ENCODE measurements around the gene CD28.

Gene CD28

DNA sequence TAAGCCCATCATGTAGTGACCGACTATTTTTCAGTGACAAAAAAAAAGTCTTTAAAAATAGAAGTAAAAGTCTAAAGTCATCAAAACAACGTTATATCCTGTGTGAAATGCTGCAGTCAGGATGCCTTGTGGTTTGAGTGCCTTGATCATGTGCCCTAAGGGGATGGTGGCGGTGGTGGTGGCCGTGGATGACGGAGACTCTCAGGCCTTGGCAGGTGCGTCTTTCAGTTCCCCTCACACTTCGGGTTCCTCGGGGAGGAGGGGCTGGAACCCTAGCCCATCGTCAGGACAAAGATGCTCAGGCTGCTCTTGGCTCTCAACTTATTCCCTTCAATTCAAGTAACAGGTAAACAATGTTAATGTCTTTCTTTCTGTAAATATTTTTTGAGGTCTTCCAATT is at the start of gene CD28:
Gene CD28 (plus strand): TSS at position 237 of the 400 bp plus-strand sequence. CDS start 58 bp downstream, at position 295.
- DNase-seq (ENCODE audit: low read depth in 2 of 2) = peak; percentile 62 to 73

DNA sequence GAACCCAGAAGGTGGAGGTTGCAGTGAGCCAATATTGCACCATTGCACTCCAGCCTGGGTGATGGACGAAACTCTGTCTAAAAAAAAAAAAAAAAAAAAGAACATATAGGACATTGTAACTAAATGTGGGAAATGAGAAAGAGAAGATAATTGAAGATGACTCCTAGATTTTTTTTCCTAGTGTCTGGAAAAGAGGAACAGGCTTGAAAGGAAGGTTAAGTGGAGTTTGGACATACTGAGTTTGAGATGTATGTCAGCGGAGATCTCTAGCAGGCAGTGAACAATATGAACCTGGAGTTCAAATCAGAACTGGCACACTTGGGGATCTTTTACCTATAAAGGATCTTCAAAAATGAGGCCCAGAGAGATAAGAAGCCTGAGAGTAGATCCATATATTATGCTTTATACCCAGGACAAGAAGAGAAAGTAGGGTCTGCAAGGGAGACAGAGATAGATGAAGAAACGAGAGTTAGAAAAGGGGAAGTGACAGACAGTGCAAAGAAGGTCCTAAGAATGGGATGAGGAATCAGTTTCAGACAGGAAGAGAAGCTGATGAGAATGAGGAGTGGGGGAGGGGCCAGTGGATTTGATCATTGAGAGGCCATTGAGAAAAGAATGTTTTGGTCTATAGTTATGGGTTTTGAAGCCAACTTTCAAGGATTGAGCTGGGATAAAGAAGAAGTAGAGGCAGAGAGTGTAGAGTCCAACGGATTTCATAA is 46.9 kb upstream of the CD28 start:
- DNase-seq (ENCODE audit: low read depth in 2 of 2) = no peak

DNA sequence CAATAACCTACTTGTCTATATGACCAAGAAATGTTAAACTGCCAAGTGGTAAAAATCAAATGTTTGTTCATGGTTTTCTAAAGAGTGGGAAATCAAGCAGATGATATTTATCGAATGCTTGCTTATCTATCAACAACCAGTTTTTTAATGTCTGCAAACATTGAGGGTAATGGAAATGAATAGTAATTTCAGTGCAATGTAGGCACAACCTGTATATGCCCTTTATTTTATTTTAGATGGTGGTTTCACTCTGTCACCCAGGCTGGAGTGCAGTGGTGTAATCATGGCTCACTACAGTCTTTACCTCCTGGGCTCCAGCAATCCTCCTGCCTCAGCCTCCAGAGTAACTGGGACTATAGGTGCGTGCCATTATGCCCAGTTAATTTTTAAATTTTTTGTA is 46.0 kb upstream of the CD28 start:
- DNase-seq (ENCODE audit: low read depth in 2 of 2) = no peak

DNA sequence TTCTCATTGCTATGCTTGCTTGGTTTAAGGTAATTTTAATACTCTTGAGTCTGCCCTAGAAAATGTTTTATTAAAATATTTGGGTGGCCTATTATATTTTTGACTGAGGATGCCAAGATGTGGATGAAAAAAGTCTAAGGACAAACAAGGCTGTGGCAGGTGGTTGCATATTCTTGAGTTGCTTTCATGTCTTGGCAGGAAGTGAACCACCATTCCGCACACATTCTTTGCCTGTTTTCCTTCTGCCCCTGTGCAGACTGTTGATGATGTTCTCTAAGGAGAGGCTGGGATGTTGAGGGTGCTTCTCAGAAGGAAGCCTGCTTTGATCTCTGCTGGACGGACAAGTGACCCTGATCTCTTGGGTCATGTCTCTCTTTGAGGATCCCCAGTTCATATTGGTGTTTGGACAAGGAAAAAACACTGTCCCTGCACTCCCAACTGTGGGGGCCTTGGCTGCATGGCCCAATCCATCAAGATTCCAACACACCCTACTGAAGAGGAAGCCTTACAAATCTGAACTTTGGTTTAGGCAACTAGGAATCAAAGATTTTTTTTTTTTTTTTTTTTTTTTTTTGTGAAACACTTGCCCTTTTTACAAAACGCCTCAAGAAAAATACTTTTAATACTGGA is 45.0 kb upstream of the CD28 start:
- no peak for DNase-seq (ENCODE audit: low read depth in 2 of 2)

DNA sequence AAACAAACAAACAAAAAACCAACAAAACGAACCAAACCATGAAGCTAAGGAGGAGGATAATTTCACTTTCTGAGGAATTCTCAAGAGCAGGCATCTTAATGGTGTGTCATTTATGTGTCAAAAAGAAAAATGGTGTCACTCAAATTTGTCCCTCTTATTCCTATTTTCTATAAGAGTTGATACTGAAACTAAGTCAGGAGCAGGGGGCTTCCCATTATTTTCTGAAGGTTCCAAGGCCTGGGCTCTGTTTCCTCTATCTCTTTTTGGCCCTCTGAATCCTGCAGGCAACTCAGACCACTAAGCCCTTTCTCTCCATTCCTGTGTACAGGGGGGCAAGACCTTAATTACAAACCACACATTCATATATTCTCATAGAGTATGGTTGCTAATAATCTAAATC is 44.0 kb upstream of the CD28 start:
- DNase-seq (ENCODE audit: low read depth in 2 of 2) = no peak

DNA sequence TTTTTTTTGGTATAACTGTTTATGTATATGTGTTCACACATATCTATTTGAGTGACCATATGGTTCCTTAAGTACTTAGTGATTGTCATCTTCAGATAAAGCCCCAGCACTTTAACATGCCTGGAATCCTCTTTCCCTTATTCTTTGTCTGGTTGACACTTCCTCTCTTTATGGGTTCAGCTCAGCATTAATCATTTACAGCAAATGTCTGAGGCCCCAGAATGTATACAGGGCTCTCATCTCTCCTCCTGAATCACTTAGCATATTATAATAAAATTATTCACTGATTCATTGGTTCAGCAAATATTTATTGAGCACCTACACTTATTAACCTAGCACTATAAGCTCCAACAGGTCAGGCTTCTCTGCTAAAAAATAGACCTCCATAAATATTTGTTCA is 43.5 kb upstream of the CD28 start:
- DNase-seq (ENCODE audit: low read depth in 2 of 2) = no peak

DNA sequence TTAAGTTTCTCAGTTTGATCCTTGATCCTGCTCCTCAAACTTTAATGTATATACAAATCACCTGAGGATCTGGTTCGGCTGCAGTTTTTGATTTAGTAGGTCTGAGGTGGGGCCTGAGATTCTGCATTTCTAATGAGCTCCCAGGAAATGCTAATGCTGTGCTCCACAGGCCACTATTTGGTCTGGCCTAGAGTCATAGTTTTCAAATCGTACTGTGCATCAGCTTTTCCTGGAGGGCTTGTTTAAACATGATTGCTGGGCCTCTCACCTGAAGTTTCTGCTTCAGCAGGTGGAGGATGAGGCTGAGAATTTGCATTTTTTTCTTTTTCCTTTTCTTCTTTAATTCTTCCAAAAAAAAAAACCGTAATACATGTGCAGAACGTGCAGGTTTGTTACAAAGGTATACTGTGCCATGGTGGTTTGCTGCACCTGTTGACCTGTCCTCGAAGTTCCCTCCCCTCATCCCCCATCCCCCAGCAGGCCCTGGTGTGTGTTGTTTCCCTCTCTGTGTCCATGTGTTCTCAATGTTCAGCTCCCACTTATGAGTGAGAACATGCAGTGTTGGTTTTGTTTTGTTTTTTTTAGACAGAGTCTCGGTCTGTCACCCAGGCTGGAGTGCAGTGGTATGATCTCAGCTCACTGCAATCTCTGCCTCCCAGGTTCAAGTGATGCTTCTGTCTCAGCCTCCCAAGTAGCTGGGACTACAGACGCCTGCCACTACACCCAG is 42.2 kb upstream of the CD28 start:
- DNase-seq (ENCODE audit: low read depth in 2 of 2) = no peak

DNA sequence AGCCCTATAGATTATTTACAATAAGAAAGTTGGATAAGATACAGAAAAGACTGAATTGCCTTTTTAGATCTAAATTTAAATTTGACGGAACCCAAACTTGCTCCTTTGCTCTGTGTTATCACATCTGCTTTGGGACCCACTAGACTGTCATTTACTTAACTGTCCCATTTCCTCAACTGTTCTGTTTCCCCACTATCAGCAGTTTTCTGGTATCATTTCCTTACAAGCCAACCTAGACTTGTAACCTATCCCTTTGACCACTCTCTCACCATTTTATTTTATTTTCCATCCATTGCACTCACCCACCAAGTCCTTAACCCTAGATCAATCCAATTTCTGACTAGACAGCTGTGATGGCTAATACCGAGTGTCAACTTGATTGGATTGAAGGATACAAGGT is 38.6 kb upstream of the CD28 start:
- DNase-seq (ENCODE audit: low read depth in 2 of 2) = no peak

DNA sequence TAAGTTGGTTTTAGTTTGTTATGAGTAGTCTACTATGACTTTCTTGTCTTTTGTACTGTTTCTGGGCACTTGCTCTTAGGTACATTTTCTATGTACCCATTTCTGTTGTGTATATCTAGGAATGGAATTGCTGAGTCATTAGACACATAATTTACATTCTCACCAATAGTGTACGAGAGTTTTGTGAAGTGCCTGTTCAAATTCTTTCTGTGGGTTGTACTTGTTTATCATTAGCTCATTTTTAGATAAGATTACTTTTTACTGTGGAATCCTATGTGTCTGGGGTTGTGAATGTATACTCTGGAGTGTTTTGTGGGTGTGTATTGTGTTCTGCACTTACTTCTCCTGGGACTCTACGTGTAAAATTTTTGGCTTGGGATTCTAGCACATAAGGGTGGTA is 36.6 kb upstream of the CD28 start:
- no peak for DNase-seq (ENCODE audit: low read depth in 2 of 2)

DNA sequence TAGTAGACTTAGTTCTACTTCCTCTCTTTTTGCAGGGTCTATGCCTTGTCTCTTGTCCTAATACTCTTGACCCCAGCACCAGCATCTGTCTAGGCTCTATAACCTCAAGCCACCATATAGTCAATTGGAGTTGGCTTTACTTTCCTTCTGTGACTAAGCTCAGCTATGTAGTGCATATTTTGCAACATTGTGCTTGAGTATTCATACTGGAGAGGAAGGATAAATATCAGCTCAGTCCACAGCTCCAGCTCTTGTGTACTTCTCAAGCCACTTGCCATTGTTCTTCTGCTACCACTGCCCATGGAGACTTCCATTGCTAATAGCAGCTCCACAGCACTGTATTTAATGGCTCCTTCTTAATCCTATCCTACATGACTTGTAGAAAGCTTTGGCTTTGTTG is 35.5 kb upstream of the CD28 start:
- DNase-seq (ENCODE audit: low read depth in 2 of 2) = no peak

DNA sequence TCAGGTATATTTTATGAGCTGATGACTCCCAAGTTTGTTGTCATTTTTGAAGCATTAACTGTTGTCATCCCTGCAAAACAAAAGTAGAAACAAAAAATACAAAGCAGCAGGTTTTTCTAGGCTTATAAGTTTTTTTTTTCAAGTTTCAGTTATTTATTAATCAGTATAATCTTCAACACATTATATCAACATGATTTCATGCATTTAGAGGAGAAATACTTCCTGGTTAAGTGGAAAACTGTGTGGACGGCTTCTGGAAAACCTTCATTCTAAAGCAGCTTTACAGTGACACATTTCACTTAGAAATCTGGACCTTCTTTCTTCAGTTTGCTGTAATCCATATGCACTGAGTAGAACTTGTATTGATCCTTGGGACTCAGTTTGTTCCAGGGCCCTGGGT is 34.6 kb upstream of the CD28 start:
- DNase-seq (ENCODE audit: low read depth in 2 of 2) = no peak

DNA sequence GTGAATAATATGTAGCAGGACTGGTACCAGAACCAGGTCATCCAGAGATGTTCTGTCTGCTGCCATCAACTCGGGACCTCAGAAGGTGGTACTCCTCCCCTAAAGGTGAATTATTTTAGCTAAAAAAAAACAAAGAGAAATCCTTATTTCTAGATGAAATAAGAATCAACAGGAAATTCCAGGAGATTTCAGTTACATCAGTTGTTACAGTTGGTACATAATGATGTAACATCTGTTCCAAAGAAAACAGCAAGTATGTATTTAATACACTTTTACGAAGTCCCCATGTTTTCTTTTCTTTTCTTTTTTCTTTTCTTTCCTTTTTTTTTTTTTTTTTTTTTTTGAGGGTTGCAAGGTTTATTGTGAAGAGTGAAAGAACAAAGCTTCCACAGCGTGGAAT is 33.6 kb upstream of the CD28 start:
- DNase-seq (ENCODE audit: low read depth in 2 of 2) = no peak

DNA sequence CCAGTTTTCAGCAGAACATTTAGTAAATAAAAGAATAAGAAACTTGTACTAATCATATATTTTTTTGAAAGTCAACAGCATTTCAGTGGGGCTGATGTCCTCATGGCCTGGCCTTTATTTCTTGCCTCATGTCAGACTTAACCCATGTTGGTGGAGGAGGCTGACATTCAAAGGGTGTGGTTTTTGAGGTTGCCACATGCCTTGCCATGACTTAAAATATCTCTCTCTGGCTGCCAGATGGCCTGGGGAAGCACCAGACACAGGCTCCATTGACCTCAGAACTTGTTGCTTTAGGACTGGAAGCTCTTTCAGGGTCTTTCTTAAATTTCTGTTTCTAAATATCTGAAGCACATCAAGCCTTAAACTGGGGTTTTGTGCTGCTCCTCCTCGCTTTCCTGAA is 32.5 kb upstream of the CD28 start:
- no peak for DNase-seq (ENCODE audit: low read depth in 2 of 2)

DNA sequence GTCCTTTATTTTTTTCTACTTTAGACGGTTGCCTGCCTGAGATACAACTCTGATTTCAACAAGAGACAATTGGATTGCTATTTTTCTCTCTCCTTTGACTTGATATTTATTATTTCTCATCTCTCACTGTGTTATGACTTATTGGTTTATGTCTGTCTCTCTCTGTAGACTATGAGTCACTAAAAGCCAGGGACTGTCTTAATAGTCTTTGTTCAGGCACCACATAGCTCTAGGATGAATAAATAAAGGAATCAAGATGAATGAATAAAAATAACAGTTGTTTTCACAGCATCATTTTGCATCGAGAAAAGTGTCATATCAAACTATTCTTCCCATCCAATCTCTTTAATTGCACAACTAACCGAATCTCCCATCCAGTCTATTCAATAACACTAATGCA is 31.4 kb upstream of the CD28 start:
- DNase-seq (ENCODE audit: low read depth in 2 of 2) = no peak

DNA sequence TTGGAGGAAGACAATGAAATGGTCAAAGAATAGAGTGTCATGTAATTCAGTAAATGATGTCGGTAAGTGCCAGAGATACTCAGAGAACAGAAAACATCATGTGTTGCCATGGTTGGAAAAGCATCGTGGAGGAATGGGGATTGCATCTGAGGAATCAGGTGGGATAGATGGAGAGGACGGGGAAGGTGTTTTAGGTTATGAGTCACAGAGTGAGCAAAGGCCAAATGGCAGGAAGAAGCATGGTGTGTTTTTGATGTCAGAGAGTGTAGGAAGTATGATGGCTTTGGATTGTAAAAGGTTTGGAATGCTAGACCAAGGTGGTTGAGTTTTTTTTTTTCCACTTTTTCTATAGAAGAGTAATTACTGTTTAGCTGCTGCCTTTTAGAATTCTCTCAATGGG is 27.5 kb upstream of the CD28 start:
- no peak for DNase-seq (ENCODE audit: low read depth in 2 of 2)

DNA sequence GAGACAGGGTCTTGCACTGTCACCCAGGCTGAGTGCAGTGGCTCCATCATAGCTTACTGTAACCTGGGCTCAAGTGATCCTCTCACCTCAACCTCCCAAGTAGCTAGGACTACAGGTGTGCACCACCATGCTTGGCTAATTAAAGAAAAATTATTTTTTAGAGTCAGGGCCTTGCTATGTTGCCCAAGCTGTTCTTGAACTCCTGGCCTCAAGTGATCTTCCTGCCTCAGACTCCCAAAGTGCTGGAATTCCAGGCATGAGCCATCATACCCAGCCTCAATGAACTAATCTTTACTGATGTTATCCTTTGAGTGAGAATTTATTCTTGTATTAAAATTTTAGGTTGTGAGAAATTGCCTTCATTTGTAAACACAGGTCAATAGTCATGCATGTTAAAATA is 27.0 kb upstream of the CD28 start:
- DNase-seq (ENCODE audit: low read depth in 2 of 2) = no peak

DNA sequence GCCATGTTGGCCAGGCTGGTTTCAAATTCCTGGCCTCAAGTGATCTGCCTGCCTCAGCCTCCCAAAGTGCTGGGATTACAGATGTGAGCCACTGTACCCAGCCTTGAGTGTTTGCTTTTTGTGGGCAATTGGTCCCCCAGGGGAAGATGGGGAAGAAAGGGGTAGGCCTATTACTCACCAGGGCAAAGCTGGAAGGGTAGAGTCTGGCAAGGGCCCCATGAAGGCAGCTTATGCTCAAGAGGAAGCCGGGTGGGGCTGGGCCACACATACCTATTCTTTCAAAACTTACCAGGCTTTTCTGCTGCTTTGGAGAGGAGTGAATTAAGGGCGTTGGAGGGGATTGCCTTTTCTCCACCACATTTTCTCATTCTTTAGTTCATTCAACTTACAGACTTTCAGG is 24.5 kb upstream of the CD28 start:
- DNase-seq (ENCODE audit: low read depth in 2 of 2) = no peak

DNA sequence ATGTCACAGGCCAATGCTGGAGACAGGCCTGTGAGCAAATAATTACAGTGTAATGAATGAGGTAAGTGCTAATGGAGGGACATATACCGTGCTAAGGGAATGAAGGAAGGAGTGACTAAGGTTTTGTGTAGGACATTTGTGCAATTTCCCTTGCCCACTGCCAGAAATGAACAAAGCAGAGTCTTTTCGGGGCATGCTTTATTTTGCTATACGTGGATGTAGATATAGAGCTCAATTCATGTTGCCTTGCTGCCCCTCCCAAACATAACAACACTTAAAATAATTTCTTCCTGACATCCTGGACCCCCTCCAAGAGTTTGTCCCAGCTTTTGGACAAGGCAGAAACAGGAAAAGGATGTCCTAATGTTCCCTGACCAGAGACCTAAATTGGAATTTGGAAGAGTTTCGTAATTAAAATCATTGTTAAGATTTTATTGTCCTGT is 23.7 kb upstream of the CD28 start:
- no peak for DNase-seq (ENCODE audit: low read depth in 2 of 2)

DNA sequence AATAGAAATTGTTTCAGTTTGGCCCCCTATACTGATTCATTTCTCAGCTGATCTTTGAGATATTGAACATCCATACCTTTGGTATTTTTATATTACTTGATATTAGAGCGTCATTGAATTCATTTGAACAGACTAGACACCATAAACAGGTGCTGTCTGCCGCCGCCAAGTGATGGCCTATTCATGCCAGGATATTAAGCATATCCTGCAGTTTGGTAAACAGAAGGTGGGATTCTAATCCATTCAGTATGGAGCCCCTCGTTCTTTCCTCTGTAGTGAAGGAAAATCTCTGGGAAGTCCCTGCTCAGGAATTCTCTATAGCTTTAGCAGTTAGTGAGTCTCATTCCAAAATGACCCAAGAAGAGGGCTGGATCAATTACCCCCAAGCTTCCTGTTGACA is 23.0 kb upstream of the CD28 start:
- DNase-seq (ENCODE audit: low read depth in 2 of 2) = no peak

DNA sequence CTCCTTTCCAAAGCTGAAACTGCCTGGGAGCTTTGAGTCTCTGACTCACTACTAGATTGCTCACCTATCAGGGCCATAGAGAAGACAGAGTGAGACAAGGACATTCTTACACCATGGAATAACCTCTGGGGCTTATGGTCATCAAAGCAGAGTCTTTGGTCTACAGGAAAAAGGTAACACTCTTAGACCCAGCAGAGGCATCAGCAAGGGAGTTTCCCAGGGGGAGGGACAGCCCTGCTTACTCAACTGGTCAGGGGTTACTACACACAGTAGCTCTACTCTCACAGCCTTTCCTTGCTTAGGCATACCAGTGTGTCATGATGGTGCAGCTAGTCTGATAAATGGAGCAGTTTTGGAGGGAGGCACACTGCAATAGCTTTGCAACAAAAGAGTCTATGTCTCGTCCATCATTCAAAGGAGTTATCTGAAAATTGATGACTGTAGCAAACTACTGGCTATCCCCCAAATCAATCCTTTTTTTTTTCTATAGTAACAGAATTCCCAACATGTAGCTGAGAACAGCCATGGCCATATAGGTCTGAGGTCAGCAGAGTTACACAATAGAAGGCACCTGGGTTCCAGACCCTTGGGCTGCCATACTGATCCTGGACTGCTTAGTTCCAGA is 22.4 kb upstream of the CD28 start:
- DNase-seq (ENCODE audit: low read depth in 2 of 2) = no peak

DNA sequence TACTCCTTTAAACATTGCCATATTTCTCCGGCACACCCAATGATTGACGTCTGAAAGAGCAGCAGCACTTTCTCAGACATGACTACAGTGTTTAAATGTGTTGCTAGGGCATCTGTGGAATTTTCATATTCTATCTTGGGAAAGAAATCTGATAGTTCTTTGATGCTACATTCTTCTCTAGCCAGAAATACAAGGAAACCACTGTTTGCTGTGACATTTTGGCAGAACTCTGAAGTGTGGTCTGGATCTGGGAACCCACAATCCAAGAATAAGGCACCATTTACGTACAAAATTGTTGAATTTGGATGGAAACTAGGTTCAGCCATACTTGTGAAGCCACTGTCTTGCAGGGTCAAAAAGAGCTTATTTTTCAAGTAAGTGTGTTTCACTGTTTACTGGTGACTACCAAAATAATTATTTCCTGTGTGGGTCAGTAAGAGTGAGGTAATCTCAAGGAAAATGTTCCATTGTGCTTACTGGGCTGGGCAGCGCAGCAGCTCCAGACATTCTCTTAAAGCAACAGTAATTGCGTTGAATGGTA is 21.3 kb upstream of the CD28 start:
- DNase-seq (ENCODE audit: low read depth in 2 of 2) = no peak

DNA sequence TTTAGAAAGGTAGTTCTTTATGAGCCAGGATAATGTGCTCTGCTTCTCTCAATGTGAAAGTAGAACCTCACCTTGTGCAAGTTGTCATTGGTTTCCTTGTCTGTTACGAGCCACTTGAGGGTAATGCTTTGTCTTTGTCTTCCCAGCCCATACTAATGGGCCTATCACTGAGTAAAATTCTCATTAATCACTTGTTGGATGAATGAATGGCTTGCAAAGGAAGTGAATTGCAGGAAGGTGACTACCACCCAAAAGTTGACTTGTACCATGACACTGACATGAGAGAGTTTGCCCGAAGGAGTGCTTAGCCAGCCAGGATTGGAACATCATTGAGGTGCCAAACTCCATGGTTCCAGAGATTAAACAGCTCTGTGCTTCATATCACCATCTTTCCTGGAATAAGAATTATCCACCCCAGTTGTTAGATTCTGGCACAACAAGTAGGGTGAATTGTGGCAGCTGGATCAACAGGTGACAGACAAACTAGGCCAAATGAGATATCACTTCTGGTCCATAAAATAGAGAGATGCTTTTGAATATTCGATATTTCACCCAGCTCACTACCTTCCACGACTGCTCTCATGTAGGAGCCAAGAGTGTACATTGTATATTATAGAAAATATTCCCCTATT is 20.5 kb upstream of the CD28 start:
- DNase-seq (ENCODE audit: low read depth in 2 of 2) = no peak

Data from stimulated activated CD8-positive, alpha-beta memory T cell treated with anti-CD3 and anti-CD28 coated beads, Interleukin-2, amount 100 ng/mL, for 1 hour (primary cell).